H1 (cell line): ENCODE data around the gene OGN. TPM values are rescaled to one million over a fixed set of nuclear protein-coding genes. Genes with fewer than 3 reads are reported as not detected.

ENCODE experiments used
- CBX5 ChIP-seq: fragments of 300-800, 300-1000 bp; sonication (generic); IDR thresholded peaks from 2 replicates; pipeline ENCODE4 v1.7.1; 2016; ENCODE audit warnings: antibody characterized with exemption, low read length, low read depth
- CHD1 ChIP-seq: IDR thresholded peaks from 2 replicates; pipeline ENCODE4 v1.6.1; 2012; ENCODE audit warnings: low read depth, low read length, improper control_type of control experiment
- SAP30 ChIP-seq: fragments of 300-600 bp; sonication (generic); IDR thresholded peaks from 2 replicates; pipeline ENCODE4 v1.7.1; 2012; ENCODE audit warnings: low read length, moderate library complexity, mild to moderate bottlenecking, inconsistent platforms; ENCODE audit not compliant: insufficient read depth, insufficient replicate concordance
- SP2 ChIP-seq: IDR thresholded peaks from 2 replicates; pipeline ENCODE4 v1.6.1; 2012; ENCODE audit warnings: mild to moderate bottlenecking, low read length, inconsistent platforms
- polyA plus RNA-seq, 7 experiments: library from polyadenylated mRNA; depleted of rRNA in 3 of 7; stranded (reverse) in 5 of 7; unstranded in 2 of 7; fragments of >200 nt in 5 of 7; fragments of 200-250 nt in 2 of 7; gene quantifications; 1 replicate in 5 of 7; 2 replicates in 1 of 7; 4 replicates in 1 of 7; pipeline versions ENCODE4 v1.2.1 to v1.2.3, GENCODE V29; 2011 to 2013; ENCODE audit warnings: missing spikeins in 2 of 7, mixed read lengths in 2 of 7
- total RNA-seq: library from RNA; stranded (reverse); fragmentation: NEBNext Ultra II Directional; extraction: Animal tissue kit (Norgen Biotek cat#: 25700); gene quantifications from 2 replicates; pipeline ENCODE4 v1.2.1, GENCODE V29; 2021

The OGN gene
- total and polyA plus RNA-seq, 2 of the 8 experiments (the other 6 are each of a cell fraction or from before 2014, with no cell fraction given) = not detected

- TF ChIP-seq CHD1 (no peak), CBX5 (no peak), SAP30 (no peak), SP2 (no peak)
- TF ChIP-seq, all 59 proteins: peak for 0
Observed at GRCh38 chr9:92424340-92424739, 20.0 kb upstream of the OGN start, which contains the start of gene OMD (continued).
